Cardiac fibroblast (primary cell): ENCODE measurements around the gene ZNF678.

Experiments
- DNase-seq, 2 donors: peaks; one replicate each; pipeline versions ENCODE4 v3.0.0 to v3.0.0-alpha.2; 2010; ENCODE audit warnings: low read depth in 2 of 2
- H3K4me3 ChIP-seq, 2 donors: replicated peaks in 1 of 2; 1 replicate in 1 of 2; 2 replicates in 1 of 2; pipeline ENCODE4 v1.5.1; 2011; ENCODE audit warnings: low read depth in 2 of 2, low read length in 2 of 2, mild to moderate bottlenecking in 2 of 2, moderate library complexity in 1 of 2
- CTCF ChIP-seq: IDR thresholded peaks from one replicate; pipeline ENCODE4 v1.5.1; 2011; ENCODE audit warnings: low read depth, mild to moderate bottlenecking, low read length, inconsistent platforms

Gene ZNF678

DNA sequence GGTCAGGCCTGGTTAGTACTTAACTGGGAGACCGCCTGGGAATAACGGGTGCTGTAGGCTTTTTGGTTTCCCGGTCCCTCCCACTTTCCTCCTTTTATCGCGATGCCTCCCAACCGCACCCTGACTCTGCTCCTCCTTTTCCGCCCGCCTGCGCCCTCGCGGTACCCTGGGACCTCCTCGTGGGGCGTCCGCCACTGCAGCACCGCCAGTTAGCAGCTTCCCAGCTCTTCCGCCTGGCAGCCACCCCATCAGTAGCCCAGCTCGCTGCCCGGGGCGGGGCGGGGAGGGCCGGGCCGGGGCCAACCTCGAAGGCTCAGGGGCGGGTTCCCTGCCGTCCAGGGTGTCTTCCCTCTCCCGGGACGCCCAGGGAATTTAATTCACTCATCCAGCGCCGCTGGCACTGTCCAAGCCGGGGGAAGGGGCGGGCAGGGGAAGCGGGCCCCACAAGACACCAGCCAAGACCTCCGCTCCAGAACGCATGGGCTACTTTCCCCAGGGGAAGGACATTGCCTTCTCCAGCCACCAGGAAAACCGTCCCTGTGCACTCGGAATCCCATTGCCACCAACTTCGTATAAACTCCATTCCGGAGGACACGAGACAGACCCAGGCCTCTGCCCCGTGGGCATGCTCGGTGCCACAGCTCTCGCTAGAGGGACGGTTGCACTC, 2.0 kb upstream of the ZNF678 start:
- TF ChIP-seq CTCF = no peak
- H3K4me3 ChIP-seq = no peak overlapping the region
- no peak for DNase-seq

DNA sequence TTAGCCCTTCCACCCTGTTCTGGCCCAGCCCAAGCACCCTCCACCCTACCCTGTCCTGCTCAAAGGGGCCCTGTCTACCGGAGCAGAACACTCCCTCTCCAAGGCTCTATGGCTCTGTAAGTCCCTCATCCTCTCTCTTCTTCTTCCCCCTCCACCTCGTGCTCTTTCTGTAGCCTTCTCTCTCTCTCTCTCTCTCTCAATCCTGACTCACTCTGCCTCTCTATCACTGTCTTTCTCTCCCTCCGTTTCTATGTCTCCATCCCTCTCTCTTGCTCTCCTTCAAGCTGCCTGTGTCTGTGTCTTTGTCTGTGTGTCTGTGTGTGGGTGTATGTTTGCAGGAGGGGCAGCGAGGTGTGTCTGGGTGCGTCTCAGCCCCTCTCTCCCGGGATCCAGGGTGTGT, 1.3 kb upstream of the ZNF678 start:
- DNase-seq = no peak
- H3K4me3 ChIP-seq = no peak overlapping the region
- no peak for TF ChIP-seq CTCF

GRCh38 chr1:227562933-227563323, 428 bp upstream of the ZNF678 start:
- TF ChIP-seq CTCF = no peak
- no peak for DNase-seq
- H3K4me3 ChIP-seq = no peak overlapping the region

DNA sequence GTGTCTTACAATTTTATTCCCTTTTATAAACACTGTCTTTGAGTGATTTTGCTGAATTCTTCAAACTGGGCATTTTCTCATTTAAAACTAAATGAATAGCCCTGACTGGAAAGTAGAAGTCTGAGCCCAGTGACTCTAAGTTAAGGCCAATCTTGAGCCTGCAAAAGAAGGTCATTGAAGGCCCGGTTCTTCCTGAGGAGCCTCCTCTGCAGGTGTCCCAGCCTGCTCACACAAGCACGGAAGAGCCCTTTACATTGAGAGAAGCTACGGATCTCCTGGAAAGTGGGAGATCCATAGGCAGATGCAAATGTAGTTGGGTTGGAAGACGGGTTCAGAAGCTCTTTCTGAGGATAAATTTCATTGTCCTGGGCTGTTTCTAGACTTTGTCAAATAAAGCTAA, 3.9 kb downstream of the ZNF678 start:
- no peak for TF ChIP-seq CTCF
- no peak for DNase-seq
- no peak overlapping the region for H3K4me3 ChIP-seq

GRCh38 chr1:227568593-227568992, 5.2 kb downstream of the ZNF678 start:
- no peak for DNase-seq
- no peak for TF ChIP-seq CTCF
- H3K4me3 ChIP-seq = no peak overlapping the region

DNA sequence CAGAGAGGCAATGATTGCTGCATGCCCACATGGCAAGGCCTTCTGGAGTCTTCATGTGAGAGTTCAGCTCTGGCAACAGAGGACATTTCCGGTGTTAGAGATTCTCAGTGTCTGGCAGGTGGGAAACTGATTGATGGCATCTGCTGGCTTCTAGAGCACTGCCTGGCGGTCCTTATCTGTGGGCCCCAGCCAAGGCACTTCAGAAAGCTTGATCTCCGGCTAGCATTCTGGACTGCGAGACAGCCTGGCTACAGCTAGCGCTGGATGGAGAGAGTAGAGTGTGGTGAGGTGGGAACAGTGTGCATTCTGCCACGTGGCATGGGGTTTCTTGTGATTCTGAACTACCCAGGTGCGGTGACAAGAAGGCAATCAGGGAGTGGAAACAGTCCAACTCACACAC, 9.4 kb downstream of the ZNF678 start:
- no peak for DNase-seq
- no peak overlapping the region for H3K4me3 ChIP-seq
- TF ChIP-seq CTCF = no peak

GRCh38 chr1:227574926-227575325, 11.6 kb downstream of the ZNF678 start:
- no peak for DNase-seq
- H3K4me3 ChIP-seq = no peak overlapping the region
- TF ChIP-seq CTCF = no peak
